Measurements from ENCODE around the gene LONP1.

DNA sequence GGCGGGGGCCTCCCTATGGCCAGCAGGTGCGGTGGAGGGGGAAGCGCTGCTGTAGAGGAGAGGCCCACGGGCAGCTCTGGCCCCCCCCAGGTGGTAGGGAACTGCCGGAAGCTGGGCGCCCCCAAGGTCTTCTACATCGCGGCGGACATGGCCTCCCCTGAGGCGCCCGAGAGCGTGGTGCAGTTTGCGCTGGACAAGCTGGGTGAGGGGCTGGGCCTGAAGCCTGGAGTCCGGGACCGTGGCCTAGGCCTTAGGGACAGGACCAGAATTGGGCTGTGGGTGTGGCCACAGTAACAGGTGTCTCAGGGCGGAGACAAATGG, 33.7 kb downstream of the LONP1 start:
- TF ChIP-seq, protein P1, sequence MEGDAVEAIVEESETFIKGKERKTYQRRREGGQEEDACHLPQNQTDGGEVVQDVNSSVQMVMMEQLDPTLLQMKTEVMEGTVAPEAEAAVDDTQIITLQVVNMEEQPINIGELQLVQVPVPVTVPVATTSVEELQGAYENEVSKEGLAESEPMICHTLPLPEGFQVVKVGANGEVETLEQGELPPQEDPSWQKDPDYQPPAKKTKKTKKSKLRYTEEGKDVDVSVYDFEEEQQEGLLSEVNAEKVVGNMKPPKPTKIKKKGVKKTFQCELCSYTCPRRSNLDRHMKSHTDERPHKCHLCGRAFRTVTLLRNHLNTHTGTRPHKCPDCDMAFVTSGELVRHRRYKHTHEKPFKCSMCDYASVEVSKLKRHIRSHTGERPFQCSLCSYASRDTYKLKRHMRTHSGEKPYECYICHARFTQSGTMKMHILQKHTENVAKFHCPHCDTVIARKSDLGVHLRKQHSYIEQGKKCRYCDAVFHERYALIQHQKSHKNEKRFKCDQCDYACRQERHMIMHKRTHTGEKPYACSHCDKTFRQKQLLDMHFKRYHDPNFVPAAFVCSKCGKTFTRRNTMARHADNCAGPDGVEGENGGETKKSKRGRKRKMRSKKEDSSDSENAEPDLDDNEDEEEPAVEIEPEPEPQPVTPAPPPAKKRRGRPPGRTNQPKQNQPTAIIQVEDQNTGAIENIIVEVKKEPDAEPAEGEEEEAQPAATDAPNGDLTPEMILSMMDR (IDR thresholded peaks at IDR 0.05; ENCODE audit: low read depth, low read length): no peak
- TF ChIP-seq POLR2A (IDR thresholded peaks at IDR 0.05; ENCODE audit: extremely low read depth, insufficient read length) (no peak), MYC (IDR thresholded peaks at IDR 0.05; ENCODE audit: low read depth, low read length) (no peak)
- TF ChIP-seq, protein P2, sequence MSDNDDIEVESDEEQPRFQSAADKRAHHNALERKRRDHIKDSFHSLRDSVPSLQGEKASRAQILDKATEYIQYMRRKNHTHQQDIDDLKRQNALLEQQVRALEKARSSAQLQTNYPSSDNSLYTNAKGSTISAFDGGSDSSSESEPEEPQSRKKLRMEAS (IDR thresholded peaks at IDR 0.05; ENCODE audit: low read depth, low read length): no peak

Data from NB4 (cell line).